Endothelial cell of umbilical vein (primary cell): Measurements from ENCODE around the gene DBX1. TPM values are rescaled to one million over a fixed set of nuclear protein-coding genes. Genes with fewer than 3 reads are reported as not detected.

ENCODE experiments used
- BruUV-seq: library from RNA; stranded (reverse); fragments of 400-500 nt; replicated peaks from 2 replicates; lab custom pipeline; 2021; lab: Mats Ljungman, UMichigan
- CTCF ChIA-PET: fragments of 300-600, 350-600 bp; sonication (Branson Sonifier 250); formaldehyde crosslinking; loops from one replicate; lab custom pipeline; 2021; ENCODE audit warnings: antibody characterized with exemption, inconsistent platforms; lab: Charles Lee
- POLR2A ChIA-PET: fragments of 300-600, 350-600 bp; sonication (Branson Sonifier 250); formaldehyde crosslinking; loops from one replicate; lab custom pipeline; 2021; ENCODE audit warnings: antibody characterized with exemption, inconsistent platforms; lab: Charles Lee
- DNase-seq: peaks from one replicate; pipeline ENCODE4 v3.0.0-alpha.2; 2011; ENCODE audit warnings: low read depth, low spot score
- FAIRE-seq: peaks from 2 replicates; lab custom pipeline; 2011; peaks lifted over from hg19 to GRCh38; lab: Jason Lieb, UNC
- H2AFZ ChIP-seq: 2 replicates; pipeline ENCODE4 v1.6.0; 2012; ENCODE audit warnings: low read depth, low read length, control low read depth, inconsistent platforms
- H3K27ac ChIP-seq: 2 replicates; pipeline ENCODE4 v1.5.1; 2011; ENCODE audit warnings: low read depth, mild to moderate bottlenecking, control low read depth, low read length, moderate library complexity; ENCODE audit not compliant: insufficient read depth
- H3K27me3 ChIP-seq, 2 experiments: 2 replicates each; pipeline versions ENCODE4 v1.6.0 to v1.6.1; 2011; ENCODE audit warnings: low read length in 2 of 2, mixed read lengths in 1 of 2; ENCODE audit not compliant: control insufficient read depth in 2 of 2, insufficient read depth in 2 of 2
- H3K36me3 ChIP-seq, 2 experiments: 2 replicates in 1 of 2; 3 replicates in 1 of 2; pipeline ENCODE4 v1.5.1; 2011; ENCODE audit warnings: low read length in 2 of 2, mild to moderate bottlenecking in 1 of 2, moderate library complexity in 1 of 2; ENCODE audit not compliant: control insufficient read depth in 2 of 2, insufficient read depth in 2 of 2; ENCODE audit errors: extremely low read depth in 1 of 2
- H3K4me1 ChIP-seq: 3 replicates; pipeline ENCODE4 v1.5.1; 2011; ENCODE audit warnings: mild to moderate bottlenecking, low read length; ENCODE audit not compliant: control insufficient read depth, insufficient read depth; ENCODE audit errors: extremely low read depth
- H3K4me2 ChIP-seq: 2 replicates; pipeline ENCODE4 v1.6.1; 2011; ENCODE audit warnings: low read length, control low read depth, mixed read lengths; ENCODE audit not compliant: insufficient read depth
- H3K4me3 ChIP-seq, 3 experiments: fragments of 200-600 bp in 1 of 3; sonication (generic), shearing (Covaris generic) in 1 of 3; replicated peaks in 1 of 3; 2 replicates each; pipeline ENCODE4 v1.5.1; 2011 to 2016; ENCODE audit warnings: control low read depth in 3 of 3, low read length in 3 of 3, mild to moderate bottlenecking in 2 of 3, inconsistent platforms in 1 of 3, low read depth in 1 of 3, moderate library complexity in 1 of 3; ENCODE audit not compliant: insufficient read depth in 1 of 3
- H3K79me2 ChIP-seq: 2 replicates; pipeline ENCODE4 v1.6.0; 2012; ENCODE audit warnings: low read length, inconsistent platforms; ENCODE audit not compliant: control insufficient read depth, insufficient read depth
- H3K9ac ChIP-seq: replicated peaks from 2 replicates; pipeline ENCODE3; 2011; ENCODE audit warnings: low read length, control low read depth; ENCODE audit not compliant: insufficient read depth; ENCODE audit errors: extremely low read depth
- H3K9me1 ChIP-seq: replicated peaks from 3 replicates; pipeline ENCODE4 v1.6.0; 2011; ENCODE audit warnings: mild to moderate bottlenecking, low read length; ENCODE audit not compliant: control insufficient read depth, insufficient read depth; ENCODE audit errors: extremely low read depth
- H3K9me3 ChIP-seq: replicated peaks from 2 replicates; pipeline ENCODE4 v1.5.1; 2012; ENCODE audit warnings: low read length, inconsistent platforms; ENCODE audit not compliant: control insufficient read depth, insufficient read depth
- H4K20me1 ChIP-seq: replicated peaks from 2 replicates; pipeline ENCODE3; 2011; ENCODE audit warnings: mild to moderate bottlenecking, low read length; ENCODE audit not compliant: control insufficient read depth, insufficient read depth; ENCODE audit errors: extremely low read depth
- EZH2 ChIP-seq: IDR thresholded peaks from 2 replicates; pipeline ENCODE4 v1.6.1; 2012; ENCODE audit warnings: borderline replicate concordance, low read depth, mild to moderate bottlenecking, moderate library complexity, low read length, inconsistent platforms; ENCODE audit not compliant: severe bottlenecking
- JUN ChIP-seq: IDR thresholded peaks from 2 replicates; pipeline ENCODE4 v1.6.1; 2011; ENCODE audit warnings: borderline replicate concordance, low read depth; ENCODE audit not compliant: insufficient read length, insufficient read depth
- MYC ChIP-seq: IDR thresholded peaks from one replicate; pipeline ENCODE4 v1.6.1; 2011; ENCODE audit warnings: mild to moderate bottlenecking, low read depth, low read length
- POLR2A ChIP-seq: IDR thresholded peaks from 2 replicates; pipeline ENCODE4 v1.6.1; 2012; ENCODE audit warnings: low read depth, mild to moderate bottlenecking, control low read depth, low read length
- dilution Hi-C: fragments of 300-500 bp; cut with MboI; formaldehyde crosslinking; loops from one replicate; pipeline ENCODE4 v1.15.0; 2019; ENCODE audit warnings: low sequenced_read_pairs; ENCODE audit not compliant: extremely low pct_ligation_motif_present
- intact Hi-C: fragments of 100-400 bp; cut with micrococcal nuclease; formaldehyde crosslinking; loops from one replicate; pipeline ENCODE4 v1.10.0; 2022
- polyA plus RNA-seq, 4 experiments: library from polyadenylated mRNA; depleted of rRNA in 3 of 4; stranded (reverse) in 3 of 4; unstranded in 1 of 4; fragments of >200 nt; gene quantifications; 2 replicates each; pipeline versions ENCODE4 v1.2.1 to v1.2.3, GENCODE V29; 2011 to 2012; ENCODE audit warnings: missing spikeins in 1 of 4
- total RNA-seq: library from RNA; stranded (reverse); gene quantifications from 2 replicates; pipeline ENCODE4 v1.2.3, GENCODE V29; 2021

The DBX1 gene
- total and polyA plus RNA-seq, 2 donors (not counting 3 experiments of a cell fraction or from before 2014, with no cell fraction given): not detected

GRCh38 chr11:20208622-20209111 is 48.4 kb upstream of the DBX1 start:
- H3K27me3 ChIP-seq: peaks cover 42 to 56% of the 10 kb centered on the region in 2 experiments
- no peaks in the 10 kb centered on the region for H3K36me3 ChIP-seq
- CTCF ChIA-PET: no interaction called here
- BruUV-seq: no TSS peak
- H3K4me2 ChIP-seq: no peak overlapping the region
- dilution Hi-C loops: no loop called here
- FAIRE-seq: no peak
- intact Hi-C loops: no loop called here
- H3K9ac ChIP-seq: no peak overlapping the region
- H3K4me3 ChIP-seq: no peak overlapping the region
- H3K27ac ChIP-seq: no peak overlapping the region
- DNase-seq: no peak
- POLR2A ChIA-PET: no interaction called here
- H2AFZ ChIP-seq: no peak overlapping the region
- no peak for TF ChIP-seq JUN
- TF ChIP-seq EZH2: peak; percentile 57
- no peak for TF ChIP-seq MYC
- no peaks in the 10 kb centered on the region for H3K9me1 ChIP-seq
- H4K20me1 ChIP-seq: no peaks in the 10 kb centered on the region
- H3K79me2 ChIP-seq: no peaks in the 10 kb centered on the region
- no peaks in the 10 kb centered on the region for H3K9me3 ChIP-seq
- no peaks in the 10 kb centered on the region for H3K4me1 ChIP-seq

- no TSS peak for BruUV-seq
- no peaks in the 10 kb centered on the region for H3K4me1 ChIP-seq
- ChIA-PET CTCF (no interaction called here), POLR2A (no interaction called here)
- H3K4me2 ChIP-seq: no peak overlapping the region
- no peaks in the 10 kb centered on the region for H4K20me1 ChIP-seq
- peak; percentile 76 for TF ChIP-seq EZH2
- no peak for TF ChIP-seq POLR2A
- intact Hi-C loops (no loop called here), dilution Hi-C loops (no loop called here)
- FAIRE-seq: no peak
- H2AFZ ChIP-seq: no peak overlapping the region
- H3K27ac ChIP-seq: no peak overlapping the region
- H3K27me3 ChIP-seq: peaks cover 42 to 60% of the 10 kb centered on the region in 2 experiments
- H3K36me3 ChIP-seq: no peaks in the 10 kb centered on the region
- H3K79me2 ChIP-seq: no peaks in the 10 kb centered on the region
- no peak overlapping the region for H3K9ac ChIP-seq
- H3K9me3 ChIP-seq: no peaks in the 10 kb centered on the region
- H3K9me1 ChIP-seq: no peaks in the 10 kb centered on the region
- no peak overlapping the region for H3K4me3 ChIP-seq
- DNase-seq: no peak
Measured at GRCh38 chr11:20207781-20208621, 47.7 kb upstream of the DBX1 start.
